NCI-H446 treated with DMSO at 0.1 percent for 48 hours (cell line): ENCODE data around the gene LILRB4.
A peak's percentile ranks its signal among the peaks of the same experiment; 100 is the strongest.
"Not testable (repeated sequence)": the region's sequence is repeated elsewhere in the genome, so short reads cannot be mapped to it uniquely, and the experiment has no call there.

Experiments used
- DNase-seq: peaks from one replicate; lab custom pipeline; 2025; lab: John Stamatoyannopoulos, UW

The LILRB4 gene

DNA sequence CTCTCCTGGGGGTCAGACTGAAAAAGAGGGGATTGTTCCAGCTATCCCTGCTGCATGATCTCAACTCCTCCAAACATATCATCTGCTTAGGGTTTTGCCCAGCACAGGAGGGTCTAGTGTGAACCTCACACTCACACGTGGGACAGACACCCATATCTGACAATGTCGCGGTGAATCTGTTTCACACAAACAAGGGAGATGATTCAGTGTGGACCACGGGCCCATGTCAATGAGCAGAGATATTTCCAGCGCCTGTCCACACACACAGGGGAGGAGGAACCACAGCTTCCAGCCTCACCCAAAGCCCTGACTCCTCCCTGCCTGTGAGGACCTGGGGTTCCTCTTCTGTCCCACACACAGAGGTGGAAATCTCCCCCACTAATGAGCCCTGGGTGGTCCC is 31.9 kb downstream of the LILRB4 start:
- no peak for DNase-seq

DNA sequence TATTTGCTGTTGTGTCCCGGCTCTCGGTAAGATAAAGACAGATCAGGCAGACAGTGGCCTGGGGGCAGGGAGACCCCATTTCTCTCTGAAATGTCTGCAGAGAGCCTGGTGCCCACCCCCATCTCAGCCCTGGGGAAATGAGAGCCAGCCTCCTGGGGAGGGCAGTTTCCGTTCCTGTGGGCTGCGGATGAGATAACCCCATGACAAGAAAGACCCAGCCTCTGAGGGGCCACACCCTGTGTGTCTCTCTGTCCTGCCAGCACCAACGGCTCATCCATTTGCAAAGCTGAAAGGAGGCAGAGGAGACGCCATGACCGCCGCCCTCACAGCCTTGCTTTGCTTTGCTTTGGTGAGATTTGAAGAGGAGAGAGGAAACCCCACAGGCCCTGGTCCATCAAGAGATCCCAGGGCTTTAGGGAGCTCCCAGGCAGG is 33.3 kb downstream of the LILRB4 start:
- no peak for DNase-seq

- DNase-seq: no peak
These were observed 34.0 kb downstream of the LILRB4 start for GRCh38 chr19:54696766-54697165.

DNA sequence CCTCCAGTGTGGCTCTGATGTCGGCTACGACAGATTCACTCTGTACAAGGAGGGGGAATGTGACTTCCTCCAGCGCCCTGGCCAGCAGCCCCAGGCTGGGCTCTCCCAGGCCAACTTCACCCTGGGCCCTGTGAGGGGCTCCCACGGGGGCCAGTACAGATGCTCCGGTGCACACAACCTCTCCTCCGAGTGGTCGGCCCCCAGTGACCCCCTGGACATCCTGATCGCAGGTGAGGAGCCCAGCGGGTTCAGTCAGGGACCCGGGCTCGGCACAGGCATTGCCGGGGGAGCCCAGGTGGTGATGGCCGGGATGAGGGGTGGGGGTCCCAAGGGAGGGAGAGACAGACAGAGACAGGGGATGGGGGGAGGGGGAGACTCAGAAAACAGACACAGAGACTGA is 34.9 kb downstream of the LILRB4 start:
- DNase-seq: not testable (repeated sequence)

DNA sequence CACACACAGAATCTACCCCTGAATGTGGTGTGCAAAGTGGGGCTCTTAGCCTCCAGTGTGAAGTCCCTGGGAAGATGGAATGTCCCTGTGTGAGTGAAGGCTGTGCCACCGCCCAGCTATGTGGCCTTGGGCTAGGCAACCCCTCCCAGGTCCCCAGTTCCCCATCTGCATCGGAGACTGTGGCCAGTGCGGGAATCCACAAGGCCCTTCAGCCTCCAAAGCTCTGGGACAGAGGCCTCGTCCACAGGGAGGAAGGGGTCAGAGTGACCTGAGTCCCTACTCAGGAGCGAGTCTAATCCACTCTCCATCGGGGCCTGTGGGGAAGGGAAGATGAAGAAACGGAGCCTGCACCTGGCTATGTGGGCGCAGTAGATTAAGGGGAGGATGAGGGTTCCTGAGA is 42.1 kb downstream of the LILRB4 start:
- DNase-seq: no peak

DNA sequence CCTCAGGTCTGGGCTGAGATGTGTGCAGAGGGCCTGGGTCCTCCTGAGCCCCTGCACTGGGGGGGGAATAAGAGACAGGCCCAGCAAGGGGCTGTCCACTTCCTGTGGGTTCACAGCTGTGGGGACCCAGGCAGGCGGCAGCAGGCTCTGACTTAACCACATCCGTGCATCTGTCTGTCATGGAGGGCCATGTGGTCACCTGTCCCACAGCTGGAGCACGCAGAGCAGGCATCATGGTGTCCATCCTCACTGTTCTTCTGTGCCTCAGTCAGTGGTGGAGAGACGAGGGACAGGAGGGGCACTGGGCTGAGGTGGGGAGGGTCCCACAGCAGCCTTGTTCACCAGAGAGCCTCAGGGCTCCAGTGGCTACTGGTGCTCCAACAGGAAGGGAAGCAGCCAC is 45.2 kb downstream of the LILRB4 start:
- no peak for DNase-seq

- peak; percentile 95 for DNase-seq
These were observed 46.0 kb downstream of the LILRB4 start for GRCh38 chr19:54708781-54709180.

- no peak for DNase-seq
These were observed 46.6 kb downstream of the LILRB4 start for GRCh38 chr19:54709212-54709948.

DNA sequence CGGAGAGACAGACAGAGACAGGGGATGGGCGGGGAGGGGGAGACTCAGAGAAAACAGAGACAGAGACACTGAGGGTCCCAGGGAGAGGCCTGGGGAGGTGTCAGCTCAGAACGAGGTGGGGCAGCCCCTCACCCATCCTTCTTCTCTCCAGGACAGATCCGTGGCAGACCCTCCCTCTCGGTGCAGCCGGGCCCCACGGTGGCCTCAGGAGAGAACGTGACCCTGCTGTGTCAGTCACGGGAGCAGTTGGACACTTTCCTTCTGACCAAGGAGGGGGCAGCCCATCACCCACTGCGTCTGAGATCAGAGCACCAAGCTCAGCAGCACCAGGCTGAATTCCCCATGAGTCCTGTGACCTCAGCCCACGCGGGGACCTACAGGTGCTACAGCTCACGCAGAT is 47.2 kb downstream of the LILRB4 start:
- DNase-seq: not testable (repeated sequence)
